Endothelial cell of umbilical vein (primary cell): ENCODE results near the gene CTU2. TPM values are rescaled to one million over a fixed set of nuclear protein-coding genes. Genes with fewer than 3 reads are reported as not detected.

Experiments used
- BruUV-seq: library from RNA; stranded (reverse); fragments of 400-500 nt; replicated peaks from 2 replicates; lab custom pipeline; 2021; lab: Mats Ljungman, UMichigan
- CTCF ChIA-PET: fragments of 300-600, 350-600 bp; sonication (Branson Sonifier 250); formaldehyde crosslinking; loops from one replicate; lab custom pipeline; 2021; ENCODE audit warnings: antibody characterized with exemption, inconsistent platforms; lab: Charles Lee
- POLR2A ChIA-PET: fragments of 300-600, 350-600 bp; sonication (Branson Sonifier 250); formaldehyde crosslinking; loops from one replicate; lab custom pipeline; 2021; ENCODE audit warnings: antibody characterized with exemption, inconsistent platforms; lab: Charles Lee
- DNase-seq: peaks from one replicate; pipeline ENCODE4 v3.0.0-alpha.2; 2011; ENCODE audit warnings: low read depth, low spot score
- FAIRE-seq: peaks from 2 replicates; lab custom pipeline; 2011; peaks lifted over from hg19 to GRCh38; lab: Jason Lieb, UNC
- H2AFZ ChIP-seq: 2 replicates; pipeline ENCODE4 v1.6.0; 2012; ENCODE audit warnings: low read depth, low read length, control low read depth, inconsistent platforms
- H3K27ac ChIP-seq: 2 replicates; pipeline ENCODE4 v1.5.1; 2011; ENCODE audit warnings: low read depth, mild to moderate bottlenecking, control low read depth, low read length, moderate library complexity; ENCODE audit not compliant: insufficient read depth
- H3K27me3 ChIP-seq, 2 experiments: 2 replicates each; pipeline versions ENCODE4 v1.6.0 to v1.6.1; 2011; ENCODE audit warnings: low read length in 2 of 2, mixed read lengths in 1 of 2; ENCODE audit not compliant: control insufficient read depth in 2 of 2, insufficient read depth in 2 of 2
- H3K36me3 ChIP-seq, 2 experiments: 2 replicates in 1 of 2; 3 replicates in 1 of 2; pipeline ENCODE4 v1.5.1; 2011; ENCODE audit warnings: low read length in 2 of 2, mild to moderate bottlenecking in 1 of 2, moderate library complexity in 1 of 2; ENCODE audit not compliant: control insufficient read depth in 2 of 2, insufficient read depth in 2 of 2; ENCODE audit errors: extremely low read depth in 1 of 2
- H3K4me1 ChIP-seq: 3 replicates; pipeline ENCODE4 v1.5.1; 2011; ENCODE audit warnings: mild to moderate bottlenecking, low read length; ENCODE audit not compliant: control insufficient read depth, insufficient read depth; ENCODE audit errors: extremely low read depth
- H3K4me2 ChIP-seq: 2 replicates; pipeline ENCODE4 v1.6.1; 2011; ENCODE audit warnings: low read length, control low read depth, mixed read lengths; ENCODE audit not compliant: insufficient read depth
- H3K4me3 ChIP-seq, 3 experiments: fragments of 200-600 bp in 1 of 3; sonication (generic), shearing (Covaris generic) in 1 of 3; replicated peaks in 1 of 3; 2 replicates each; pipeline ENCODE4 v1.5.1; 2011 to 2016; ENCODE audit warnings: control low read depth in 3 of 3, low read length in 3 of 3, mild to moderate bottlenecking in 2 of 3, inconsistent platforms in 1 of 3, low read depth in 1 of 3, moderate library complexity in 1 of 3; ENCODE audit not compliant: insufficient read depth in 1 of 3
- H3K79me2 ChIP-seq: 2 replicates; pipeline ENCODE4 v1.6.0; 2012; ENCODE audit warnings: low read length, inconsistent platforms; ENCODE audit not compliant: control insufficient read depth, insufficient read depth
- H3K9ac ChIP-seq: replicated peaks from 2 replicates; pipeline ENCODE3; 2011; ENCODE audit warnings: low read length, control low read depth; ENCODE audit not compliant: insufficient read depth; ENCODE audit errors: extremely low read depth
- H3K9me1 ChIP-seq: replicated peaks from 3 replicates; pipeline ENCODE4 v1.6.0; 2011; ENCODE audit warnings: mild to moderate bottlenecking, low read length; ENCODE audit not compliant: control insufficient read depth, insufficient read depth; ENCODE audit errors: extremely low read depth
- H3K9me3 ChIP-seq: replicated peaks from 2 replicates; pipeline ENCODE4 v1.5.1; 2012; ENCODE audit warnings: low read length, inconsistent platforms; ENCODE audit not compliant: control insufficient read depth, insufficient read depth
- H4K20me1 ChIP-seq: replicated peaks from 2 replicates; pipeline ENCODE3; 2011; ENCODE audit warnings: mild to moderate bottlenecking, low read length; ENCODE audit not compliant: control insufficient read depth, insufficient read depth; ENCODE audit errors: extremely low read depth
- EZH2 ChIP-seq: IDR thresholded peaks from 2 replicates; pipeline ENCODE4 v1.6.1; 2012; ENCODE audit warnings: borderline replicate concordance, low read depth, mild to moderate bottlenecking, moderate library complexity, low read length, inconsistent platforms; ENCODE audit not compliant: severe bottlenecking
- FOS ChIP-seq: IDR thresholded peaks from 2 replicates; pipeline ENCODE4 v1.6.1; 2011; ENCODE audit warnings: mild to moderate bottlenecking, low read length, moderate library complexity, borderline replicate concordance; ENCODE audit not compliant: insufficient read depth
- GATA2 ChIP-seq: IDR thresholded peaks from 2 replicates; pipeline ENCODE4 v1.7.0; 2011; ENCODE audit warnings: low read depth, mild to moderate bottlenecking, moderate library complexity, mixed read lengths, low read length; ENCODE audit not compliant: insufficient read length, insufficient read depth
- JUN ChIP-seq: IDR thresholded peaks from 2 replicates; pipeline ENCODE4 v1.6.1; 2011; ENCODE audit warnings: borderline replicate concordance, low read depth; ENCODE audit not compliant: insufficient read length, insufficient read depth
- MAX ChIP-seq: IDR thresholded peaks from 2 replicates; pipeline ENCODE4 v1.6.1; 2011; ENCODE audit not compliant: insufficient read depth, insufficient read length
- MYC ChIP-seq: IDR thresholded peaks from one replicate; pipeline ENCODE4 v1.6.1; 2011; ENCODE audit warnings: mild to moderate bottlenecking, low read depth, low read length
- POLR2A ChIP-seq: IDR thresholded peaks from 2 replicates; pipeline ENCODE4 v1.6.1; 2012; ENCODE audit warnings: low read depth, mild to moderate bottlenecking, control low read depth, low read length
- POLR2AphosphoS5 ChIP-seq: IDR thresholded peaks from 2 replicates; pipeline ENCODE4 v1.6.1; 2012; ENCODE audit warnings: low read depth, mild to moderate bottlenecking, control low read depth, low read length, moderate library complexity; ENCODE audit not compliant: insufficient read depth
- dilution Hi-C: fragments of 300-500 bp; cut with MboI; formaldehyde crosslinking; loops from one replicate; pipeline ENCODE4 v1.15.0; 2019; ENCODE audit warnings: low sequenced_read_pairs; ENCODE audit not compliant: extremely low pct_ligation_motif_present
- intact Hi-C: fragments of 100-400 bp; cut with micrococcal nuclease; formaldehyde crosslinking; loops from one replicate; pipeline ENCODE4 v1.10.0; 2022
- polyA plus RNA-seq, 4 experiments: library from polyadenylated mRNA; depleted of rRNA in 3 of 4; stranded (reverse) in 3 of 4; unstranded in 1 of 4; fragments of >200 nt; gene quantifications; 2 replicates each; pipeline versions ENCODE4 v1.2.1 to v1.2.3, GENCODE V29; 2011 to 2012; ENCODE audit warnings: missing spikeins in 1 of 4
- total RNA-seq: library from RNA; stranded (reverse); gene quantifications from 2 replicates; pipeline ENCODE4 v1.2.3, GENCODE V29; 2021
- TF ChIP-seq, protein P1 (sequence below), 2 donors: IDR thresholded peaks; 1 replicate in 1 of 2; 2 replicates in 1 of 2; pipeline ENCODE4 v1.5.1; 2011; ENCODE audit warnings: low read length in 2 of 2, mild to moderate bottlenecking in 2 of 2, moderate library complexity in 2 of 2, control low read depth in 1 of 2, inconsistent platforms in 1 of 2, low read depth in 1 of 2; ENCODE audit not compliant: insufficient read depth in 1 of 2; ENCODE audit errors: extremely low read depth in 1 of 2

Gene CTU2
- total and polyA plus RNA-seq, 2 donors (not counting 3 experiments of a cell fraction or from before 2014, with no cell fraction given): 26.1 to 33.7 TPM

DNA sequence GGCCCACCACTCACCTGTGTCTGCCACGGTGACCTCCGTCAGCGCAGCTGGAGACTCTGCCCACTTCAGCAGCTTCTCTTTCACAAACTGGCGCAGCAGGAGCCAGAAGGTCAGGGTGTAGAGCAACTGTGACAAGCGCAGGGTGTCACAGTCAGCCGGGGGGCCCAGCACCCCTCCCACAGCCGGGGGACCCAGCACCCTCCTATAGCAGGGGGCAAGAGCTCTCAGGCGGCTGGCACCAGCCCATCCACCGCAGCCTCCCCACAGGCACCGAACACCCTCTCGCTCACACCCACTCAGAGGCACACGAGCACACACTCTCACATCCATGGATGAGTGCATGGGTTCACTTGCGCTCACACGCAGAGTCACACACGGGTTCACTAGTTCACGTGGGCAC lies 28.8 kb downstream of the CTU2 start:
- FAIRE-seq: no peak
- H2AFZ ChIP-seq: no peak overlapping the region
- no TSS peak for BruUV-seq

DNA sequence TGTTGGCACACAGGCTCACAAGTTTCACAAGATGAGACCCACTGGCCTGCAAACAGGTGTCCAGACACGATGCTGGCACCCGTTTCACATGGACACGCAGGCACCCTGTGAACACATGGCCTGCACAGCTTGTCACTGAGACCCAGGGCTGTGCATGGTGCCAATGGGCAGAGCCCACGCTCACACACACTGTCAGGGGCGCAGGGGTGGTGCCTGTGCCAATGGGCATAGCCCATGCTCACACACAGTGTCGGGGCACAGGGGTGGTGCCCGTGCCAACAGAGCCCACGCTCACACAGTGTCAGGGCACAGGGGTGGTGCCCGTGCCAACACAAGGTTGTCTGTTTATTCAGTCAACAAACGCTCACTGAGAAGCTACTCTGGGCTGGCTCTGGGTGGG lies 29.3 kb downstream of the CTU2 start:
- intact Hi-C loops: no loop called here
- Histone ChIP-seq H3K9me3 (no peaks in the 10 kb centered on the region), H3K4me2 (no peak overlapping the region), H2AFZ (no peak overlapping the region), H3K79me2 (no peaks in the 10 kb centered on the region), H3K9ac (no peak overlapping the region), H3K27me3 (no peaks in the 10 kb centered on the region), H3K36me3 (peaks cover 4 to 66% of the 10 kb centered on the region in 2 experiments), H3K4me3 (no peak overlapping the region), H4K20me1 (no peaks in the 10 kb centered on the region), H3K9me1 (no peaks in the 10 kb centered on the region), H3K27ac (no peak overlapping the region), H3K4me1 (no peaks in the 10 kb centered on the region)
- dilution Hi-C loops: no loop called here
- ChIA-PET POLR2A (no interaction called here), CTCF (interaction anchor here (0.6 to 7.3 kb wide), 4 partner anchors 14 to 439 kb away, joined by 3 to 165 read pairs (median 11); partner anchors contain the start of gene PIEZO1)
- BruUV-seq: no TSS peak
- TF ChIP-seq POLR2AphosphoS5 (no peak), FOS (no peak), MAX (no peak), JUN (no peak), GATA2 (no peak), POLR2A (no peak), EZH2 (no peak), MYC (no peak)
- TF ChIP-seq, protein P1, sequence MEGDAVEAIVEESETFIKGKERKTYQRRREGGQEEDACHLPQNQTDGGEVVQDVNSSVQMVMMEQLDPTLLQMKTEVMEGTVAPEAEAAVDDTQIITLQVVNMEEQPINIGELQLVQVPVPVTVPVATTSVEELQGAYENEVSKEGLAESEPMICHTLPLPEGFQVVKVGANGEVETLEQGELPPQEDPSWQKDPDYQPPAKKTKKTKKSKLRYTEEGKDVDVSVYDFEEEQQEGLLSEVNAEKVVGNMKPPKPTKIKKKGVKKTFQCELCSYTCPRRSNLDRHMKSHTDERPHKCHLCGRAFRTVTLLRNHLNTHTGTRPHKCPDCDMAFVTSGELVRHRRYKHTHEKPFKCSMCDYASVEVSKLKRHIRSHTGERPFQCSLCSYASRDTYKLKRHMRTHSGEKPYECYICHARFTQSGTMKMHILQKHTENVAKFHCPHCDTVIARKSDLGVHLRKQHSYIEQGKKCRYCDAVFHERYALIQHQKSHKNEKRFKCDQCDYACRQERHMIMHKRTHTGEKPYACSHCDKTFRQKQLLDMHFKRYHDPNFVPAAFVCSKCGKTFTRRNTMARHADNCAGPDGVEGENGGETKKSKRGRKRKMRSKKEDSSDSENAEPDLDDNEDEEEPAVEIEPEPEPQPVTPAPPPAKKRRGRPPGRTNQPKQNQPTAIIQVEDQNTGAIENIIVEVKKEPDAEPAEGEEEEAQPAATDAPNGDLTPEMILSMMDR (IDR thresholded peaks at IDR 0.05; ENCODE audit: extremely low read depth in 1 of 2, insufficient read depth in 1 of 2, low read depth in 1 of 2, low read length in 2 of 2): no peak
- DNase-seq (no peak), FAIRE-seq (no peak)

More for the DNA sequence above, 28.8 kb downstream of the CTU2 start:
- peaks cover 4 to 62% of the 10 kb centered on the region in 2 experiments for H3K36me3 ChIP-seq
- no peak overlapping the region for H3K27ac ChIP-seq
- no peaks in the 10 kb centered on the region for H4K20me1 ChIP-seq
- no peaks in the 10 kb centered on the region for H3K9me3 ChIP-seq
- H3K4me3 ChIP-seq: no peak overlapping the region
- CTCF ChIA-PET: interaction anchor here (0.6 to 7.3 kb wide), 3 partner anchors 30 to 440 kb away, joined by 3 to 165 read pairs (median 3); partner anchors contain the start of gene PIEZO1
- H3K4me2 ChIP-seq: no peak overlapping the region
- no peak for DNase-seq
- H3K79me2 ChIP-seq: no peaks in the 10 kb centered on the region
- POLR2A ChIA-PET: no interaction called here
- intact Hi-C loops (no loop called here), dilution Hi-C loops (no loop called here)
- TF ChIP-seq JUN: no peak
- TF ChIP-seq MYC: no peak
- no peak for TF ChIP-seq EZH2
- TF ChIP-seq, protein P1 (IDR thresholded peaks at IDR 0.05; ENCODE audit: extremely low read depth in 1 of 2, insufficient read depth in 1 of 2, low read depth in 1 of 2, low read length in 2 of 2): no peak
- no peak for TF ChIP-seq FOS
- TF ChIP-seq POLR2A: no peak
- TF ChIP-seq POLR2AphosphoS5: no peak
- no peaks in the 10 kb centered on the region for H3K27me3 ChIP-seq
- no peaks in the 10 kb centered on the region for H3K4me1 ChIP-seq
- H3K9ac ChIP-seq: no peak overlapping the region
- no peaks in the 10 kb centered on the region for H3K9me1 ChIP-seq
